Ascending aorta (tissue), 2 donors: ENCODE results near the gene TSPAN6. TPM values are rescaled to one million over a fixed set of nuclear protein-coding genes. Genes with fewer than 3 reads are reported as not detected.
A peak's percentile ranks its signal among the peaks of the same experiment; 100 is the strongest.

Experiments
- DNase-seq, 2 donors: peaks; one replicate each; pipeline ENCODE4 v3.0.0-alpha.2; 2019; ENCODE audit warnings: low spot score in 2 of 2
- H3K27ac ChIP-seq, 2 donors: fragments of 200-600 bp; sonication (generic); one replicate each; pipeline ENCODE4 v1.5.1; 2016 to 2017; ENCODE audit warnings: mild to moderate bottlenecking in 1 of 2
- H3K27me3 ChIP-seq: fragments of 200-600 bp; sonication (generic); one replicate; pipeline ENCODE4 v1.5.1; 2017
- H3K36me3 ChIP-seq, 2 donors: fragments of 200-600 bp; sonication (generic); one replicate each; pipeline ENCODE4 v1.5.1; 2016
- H3K4me1 ChIP-seq, 2 donors: fragments of 200-600 bp; sonication (generic); one replicate each; pipeline ENCODE4 v1.5.1; 2016 to 2017; ENCODE audit warnings: mild to moderate bottlenecking in 1 of 2
- H3K4me3 ChIP-seq, 2 donors: fragments of 200-600 bp; sonication (generic); one replicate each; pipeline ENCODE4 v1.5.1; 2016 to 2017; ENCODE audit warnings: mild to moderate bottlenecking in 1 of 2
- H3K9me3 ChIP-seq, 2 donors: fragments of 200-600 bp; sonication (generic); one replicate each; pipeline ENCODE4 v1.5.1; 2016
- CTCF ChIP-seq, 3 experiments: fragments of 200-600 bp in 2 of 3; fragments of 450-650 bp in 1 of 3; sonication (generic) in 2 of 3; IDR thresholded peaks; one replicate each; pipeline ENCODE4 v1.5.1; 2016 to 2019; ENCODE audit warnings: antibody characterized with exemption in 3 of 3, mild to moderate bottlenecking in 1 of 3, moderate library complexity in 1 of 3
- intact Hi-C: fragments of 100-400 bp; cut with DNase I; formaldehyde crosslinking; loops from one replicate; pipeline ENCODE4 v1.15.1; 2023
- total RNA-seq: library from RNA; depleted of rRNA; stranded (reverse); fragments of >200 nt; gene quantifications from one replicate; pipeline ENCODE4 v1.1.0, GENCODE V29; 2016

The TSPAN6 gene, protein sequence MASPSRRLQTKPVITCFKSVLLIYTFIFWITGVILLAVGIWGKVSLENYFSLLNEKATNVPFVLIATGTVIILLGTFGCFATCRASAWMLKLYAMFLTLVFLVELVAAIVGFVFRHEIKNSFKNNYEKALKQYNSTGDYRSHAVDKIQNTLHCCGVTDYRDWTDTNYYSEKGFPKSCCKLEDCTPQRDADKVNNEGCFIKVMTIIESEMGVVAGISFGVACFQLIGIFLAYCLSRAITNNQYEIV
- 17.2 TPM for total RNA-seq

DNA sequence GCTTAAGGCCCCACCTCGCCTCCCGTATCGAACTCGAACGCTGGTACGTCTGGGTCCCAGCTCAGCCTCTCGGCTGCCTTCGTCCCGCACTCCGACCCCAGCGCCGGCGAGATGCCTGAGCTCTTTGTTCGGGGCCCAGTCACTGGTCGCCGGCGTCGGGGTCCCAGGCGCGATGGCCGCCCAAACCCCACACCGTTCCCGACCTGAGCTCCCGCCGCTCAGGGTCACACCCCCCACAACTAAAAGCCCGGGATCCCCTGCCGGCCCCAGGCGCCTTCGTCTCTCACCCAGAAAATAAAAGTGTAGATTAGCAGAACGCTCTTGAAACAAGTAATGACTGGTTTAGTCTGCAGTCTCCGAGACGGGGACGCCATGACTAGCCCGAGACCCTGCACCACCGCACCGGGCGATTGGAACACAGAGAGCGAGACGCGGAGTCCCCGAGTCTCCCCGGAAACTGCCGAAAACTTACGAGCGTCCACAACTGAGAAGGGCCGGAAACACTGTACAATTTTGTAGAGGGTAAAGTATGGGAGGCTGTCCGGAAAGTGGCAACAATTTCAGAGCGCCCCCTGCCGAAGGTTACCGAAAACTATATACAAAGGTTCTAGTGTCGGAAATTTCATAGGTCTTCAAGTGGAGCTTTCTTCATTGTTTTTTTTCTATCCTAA lies at the start of gene TSPAN6:
Gene TSPAN6 (minus strand): TSS at position 486 of the 671 bp plus-strand sequence. CDS start 112 bp downstream, at position 374.
- Histone ChIP-seq H3K4me1 (no peaks in the 10 kb centered on the region), H3K27me3 (no peaks in the 10 kb centered on the region), H3K9me3 (no peaks in the 10 kb centered on the region), H3K27ac (peak within 1 kb of the TSS; percentile 49 to 52), H3K4me3 (peak within 1 kb of the TSS; percentile 56 to 67), H3K36me3 (no peaks in the 10 kb centered on the region)
- peak in 2 of 3 experiments; percentile 45 to 47 for TF ChIP-seq CTCF (IDR thresholded peaks at IDR 0.05)
- peak in 1 of 2 donors; percentile 85 for DNase-seq
- intact Hi-C loops, result no loop called here

DNA sequence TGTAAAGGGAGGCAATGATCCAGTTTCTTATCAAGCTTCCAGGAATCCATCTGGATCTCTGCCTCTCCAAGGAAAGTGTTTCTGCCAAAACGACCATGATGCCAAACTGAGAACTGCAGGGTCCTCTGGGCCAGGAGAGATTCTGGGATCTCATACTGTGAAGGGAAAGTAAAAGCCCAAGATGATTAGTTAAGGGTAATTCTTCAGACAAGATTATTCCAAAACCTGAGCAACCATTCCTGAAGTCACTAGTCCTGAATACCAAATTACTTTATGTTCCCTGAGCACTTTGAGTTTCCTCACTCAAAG lies 49.3 kb upstream of the TSPAN6 start:
- DNase-seq, result no peak
- Histone ChIP-seq H3K27ac (no peak overlapping the region), H3K36me3 (no peaks in the 10 kb centered on the region), H3K27me3 (no peaks in the 10 kb centered on the region), H3K4me3 (no peak overlapping the region), H3K9me3 (no peaks in the 10 kb centered on the region), H3K4me1 (no peaks in the 10 kb centered on the region)
- intact Hi-C loops, result loop anchor here (1.0 to 10.0 kb wide), 2 partner anchors 82 to 171 kb away; no protein-coding TSS in a partner anchor
- no peak for TF ChIP-seq CTCF (IDR thresholded peaks at IDR 0.05)

GRCh38 chrX:100685284-100685996 lies 48.8 kb upstream of the TSPAN6 start:
- DNase-seq, result peak in 1 of 2 donors; percentile 85
- no peak overlapping the region for H3K4me3 ChIP-seq
- H3K27ac ChIP-seq, result no peak overlapping the region

GRCh38 chrX:100682939-100683338 lies 46.3 kb upstream of the TSPAN6 start:
- H3K4me1 ChIP-seq, result no peaks in the 10 kb centered on the region
- H3K9me3 ChIP-seq, result no peaks in the 10 kb centered on the region
- H3K36me3 ChIP-seq, result no peaks in the 10 kb centered on the region
- no peak for DNase-seq
- no peaks in the 10 kb centered on the region for H3K27me3 ChIP-seq
- H3K27ac ChIP-seq, result no peak overlapping the region
- intact Hi-C loops, result loop anchor here (10.0 kb wide), 1 partner anchor 168 kb away; no protein-coding TSS in a partner anchor
- no peak overlapping the region for H3K4me3 ChIP-seq
- TF ChIP-seq CTCF (IDR thresholded peaks at IDR 0.05), result no peak

More at GRCh38 chrX:100685284-100685996, 48.8 kb upstream of the TSPAN6 start:
- peak; percentile 69 to 81 (median 80) for TF ChIP-seq CTCF (IDR thresholded peaks at IDR 0.05)
- Histone ChIP-seq H3K36me3 (no peaks in the 10 kb centered on the region), H3K27me3 (no peaks in the 10 kb centered on the region), H3K4me1 (no peaks in the 10 kb centered on the region), H3K9me3 (no peaks in the 10 kb centered on the region)
- intact Hi-C loops, result loop anchor here (1.0 to 10.0 kb wide), 2 partner anchors 83 to 171 kb away; no protein-coding TSS in a partner anchor

DNA sequence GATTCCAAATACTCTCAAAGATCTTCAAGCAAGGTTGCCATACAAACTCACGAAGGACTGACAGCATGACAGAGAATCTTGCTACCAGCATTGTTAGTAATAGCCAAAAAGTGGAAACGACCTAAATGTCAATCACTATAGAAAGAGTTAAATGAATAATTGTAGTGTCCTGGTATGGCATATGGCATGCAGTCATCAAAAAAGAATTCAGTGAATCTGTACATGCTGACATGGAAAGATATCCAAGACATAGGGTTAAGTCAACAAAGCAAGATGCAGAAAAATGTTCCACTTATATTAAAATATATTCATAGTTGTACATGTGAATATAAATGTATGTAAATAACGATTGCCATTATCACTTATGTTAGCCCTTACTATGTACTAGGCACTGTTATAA lies 45.0 kb upstream of the TSPAN6 start:
- H3K27me3 ChIP-seq, result no peaks in the 10 kb centered on the region
- intact Hi-C loops, result loop anchor here (10.0 kb wide), 1 partner anchor 167 kb away; no protein-coding TSS in a partner anchor
- no peaks in the 10 kb centered on the region for H3K4me1 ChIP-seq
- no peak for TF ChIP-seq CTCF (IDR thresholded peaks at IDR 0.05)
- no peak for DNase-seq
- no peaks in the 10 kb centered on the region for H3K9me3 ChIP-seq
- no peak overlapping the region for H3K4me3 ChIP-seq
- no peak overlapping the region for H3K27ac ChIP-seq
- no peaks in the 10 kb centered on the region for H3K36me3 ChIP-seq
